ENCODE data around the gene PPL.

The PPL gene

DNA sequence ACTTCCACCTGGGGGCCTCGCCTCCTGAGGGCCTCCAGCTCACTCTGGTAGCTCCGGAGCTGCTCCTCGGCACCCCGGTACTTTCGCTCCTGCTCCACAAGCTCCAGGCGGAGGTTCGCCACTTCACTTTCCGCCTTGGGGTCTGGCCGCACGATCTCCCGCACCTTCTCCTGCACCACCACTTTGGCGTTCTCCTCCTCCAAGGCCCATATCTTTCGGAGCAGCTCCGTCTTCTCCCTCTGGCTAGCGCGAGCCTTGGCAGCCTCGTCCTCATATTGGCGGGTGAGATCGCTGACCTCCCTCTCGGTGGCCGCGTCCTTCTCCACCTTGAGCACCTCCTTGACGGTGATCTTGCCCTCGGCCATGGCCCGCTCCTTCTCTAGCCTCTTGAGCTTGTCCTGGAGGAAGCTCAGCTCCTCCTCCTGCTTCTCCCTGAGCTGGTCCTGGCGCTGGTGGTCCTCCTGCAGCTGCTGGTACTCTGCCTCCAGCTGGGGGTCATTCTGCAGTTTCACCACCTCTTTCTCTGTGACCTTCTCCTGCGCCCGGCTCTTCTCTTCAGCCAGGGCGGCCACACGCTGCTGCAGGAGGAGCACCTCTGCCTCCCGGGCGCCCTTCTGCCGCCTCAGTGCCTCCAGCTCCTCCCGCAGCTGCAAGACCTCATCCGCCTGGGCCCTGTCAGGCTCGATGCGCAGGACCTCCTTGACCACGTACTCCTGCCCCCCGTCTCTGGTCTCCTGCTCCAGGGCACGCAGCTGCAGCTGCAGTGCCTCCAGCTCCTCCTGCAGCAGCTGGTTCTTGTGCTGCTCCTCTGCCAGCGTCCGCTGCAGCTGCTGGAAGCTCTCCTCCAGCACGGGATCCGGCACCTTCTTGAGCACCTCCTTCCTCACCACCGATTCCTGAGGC is 51.7 kb downstream of the PPL start:
- DNase-seq (ENCODE audit: low spot score): no peak

DNA sequence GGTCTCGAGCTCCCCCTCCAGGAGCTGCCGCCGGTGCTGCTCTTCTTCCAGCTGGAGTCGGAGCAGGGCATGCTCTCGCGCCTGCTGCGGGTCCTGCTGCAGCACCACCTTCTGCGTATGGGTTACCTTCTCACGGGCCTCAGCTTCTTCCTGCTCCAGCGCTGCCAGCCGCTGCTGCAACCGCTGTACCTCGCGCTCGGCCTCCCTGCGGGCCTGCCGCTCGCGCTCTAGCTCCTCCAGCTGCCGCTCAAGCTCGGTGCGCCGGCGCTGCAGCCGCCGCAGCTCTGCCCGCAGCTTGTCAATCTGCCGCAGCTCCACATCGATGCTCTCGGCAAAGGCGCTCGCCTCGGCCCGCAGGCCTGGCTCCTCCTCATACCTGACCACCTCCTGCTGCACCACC is 52.7 kb downstream of the PPL start:
- DNase-seq (ENCODE audit: low spot score): no peak

DNA sequence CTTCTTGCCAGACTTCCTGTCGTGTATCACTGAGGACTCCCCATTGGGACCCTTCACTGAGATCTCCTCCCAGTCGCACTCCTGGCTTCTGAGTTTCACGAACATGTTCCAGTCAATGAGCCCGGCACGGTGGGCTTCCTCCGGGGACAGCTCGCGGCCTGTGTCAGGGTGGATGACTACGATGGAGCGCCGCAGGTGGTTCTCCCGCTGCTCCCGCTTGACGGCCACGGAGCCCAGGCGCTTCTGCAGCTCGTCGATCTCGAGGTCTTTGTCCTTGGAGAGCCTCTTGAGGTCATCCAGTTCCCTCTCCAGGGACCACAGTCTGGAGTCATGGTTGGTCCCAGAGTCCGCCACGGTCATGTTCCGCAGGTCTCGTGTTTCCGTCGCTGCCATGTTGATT is 53.4 kb downstream of the PPL start:
- no peak for DNase-seq (ENCODE audit: low spot score)

DNA sequence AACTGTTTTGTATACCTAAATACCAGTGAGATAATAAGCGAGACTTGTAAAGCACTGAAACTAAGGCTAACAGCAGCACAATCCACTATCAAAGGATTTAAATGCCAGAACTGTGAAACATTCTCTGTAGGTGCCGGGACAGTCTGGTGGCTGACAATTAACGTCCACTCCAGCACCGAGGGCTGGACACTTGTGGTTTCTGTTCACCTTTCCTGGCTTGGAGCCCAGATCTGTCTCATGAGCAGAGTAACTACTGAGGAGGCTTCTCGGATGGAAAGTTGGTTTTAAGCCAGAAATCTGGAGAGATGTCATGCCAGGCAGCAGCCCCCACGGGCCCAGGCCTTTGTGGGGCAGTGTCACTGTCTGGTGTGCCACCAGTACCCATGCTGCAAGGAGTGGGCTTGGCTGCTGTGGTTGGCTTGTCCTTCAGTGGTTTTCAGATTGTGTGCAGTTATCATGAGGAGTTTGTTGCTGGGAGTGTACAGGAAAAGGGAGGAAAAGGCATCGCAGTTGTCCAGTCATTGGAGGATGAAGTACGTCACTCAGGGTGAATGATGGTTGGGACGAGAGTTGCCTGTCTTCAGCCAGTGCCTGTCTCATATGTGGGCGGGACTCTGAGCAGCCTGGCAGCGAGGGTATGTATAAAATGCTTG is 54.2 kb downstream of the PPL start:
- peak; percentile 32 for DNase-seq (ENCODE audit: low spot score)

DNA sequence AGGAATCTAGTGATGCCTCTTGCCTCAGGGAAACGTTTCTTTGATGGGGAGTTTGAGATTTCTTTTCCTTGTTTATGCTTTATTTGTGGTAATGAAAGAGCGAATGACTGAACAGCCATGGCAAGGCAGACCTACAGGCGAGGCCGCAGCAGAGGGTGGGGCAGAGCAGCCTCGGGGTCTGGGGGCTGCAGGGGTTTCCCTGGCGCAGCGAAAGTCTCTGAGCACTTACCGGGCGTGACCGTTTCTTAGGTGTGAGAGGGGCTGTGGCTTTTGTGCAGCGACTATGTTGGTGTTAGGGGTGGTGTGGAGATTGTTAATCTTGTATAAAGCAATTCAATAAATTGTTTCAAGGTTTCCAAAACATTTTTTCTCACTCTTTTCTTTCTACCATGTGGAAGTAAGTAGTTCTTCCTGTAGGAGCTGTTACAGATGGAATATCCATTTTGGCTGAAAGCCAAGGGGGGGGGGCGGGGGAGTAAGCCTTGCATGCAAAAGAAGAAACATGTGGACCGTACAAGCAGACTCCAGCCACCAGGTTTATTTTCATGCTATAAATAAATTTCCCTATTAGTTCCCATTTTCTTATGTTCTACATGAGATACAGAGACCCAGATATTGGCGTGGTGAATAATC is 54.8 kb downstream of the PPL start:
- DNase-seq (ENCODE audit: low spot score): peak; percentile 43

DNA sequence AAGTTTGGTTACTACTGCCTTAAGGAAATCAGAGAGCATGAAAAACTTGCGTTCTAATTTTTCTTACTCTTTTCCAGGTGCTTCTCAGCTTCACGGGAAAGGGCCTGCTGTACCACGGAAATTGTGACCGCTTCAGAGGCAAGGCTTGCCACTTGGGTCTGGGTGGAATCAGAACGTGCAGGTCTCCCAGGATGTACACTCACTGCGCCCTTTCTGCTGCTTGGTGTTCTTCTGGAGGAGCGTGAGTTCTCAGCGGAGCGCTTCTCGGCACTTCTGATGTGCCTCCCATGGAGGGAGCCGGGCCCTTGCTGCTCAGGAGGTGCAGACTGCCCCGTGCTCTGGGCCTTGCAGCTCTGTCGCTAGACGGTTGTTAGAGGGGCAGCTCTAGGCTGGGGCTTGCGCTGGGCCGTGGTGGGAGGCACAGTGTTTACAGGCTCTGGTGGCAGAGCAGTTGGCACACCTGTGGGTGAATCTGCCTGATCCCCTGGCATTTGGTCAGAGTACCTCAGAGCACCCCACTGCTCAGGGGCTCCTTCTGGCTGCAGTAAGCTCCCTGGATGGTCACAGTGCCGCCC is 56.9 kb downstream of the PPL start:
- DNase-seq (ENCODE audit: low spot score): no peak

DNA sequence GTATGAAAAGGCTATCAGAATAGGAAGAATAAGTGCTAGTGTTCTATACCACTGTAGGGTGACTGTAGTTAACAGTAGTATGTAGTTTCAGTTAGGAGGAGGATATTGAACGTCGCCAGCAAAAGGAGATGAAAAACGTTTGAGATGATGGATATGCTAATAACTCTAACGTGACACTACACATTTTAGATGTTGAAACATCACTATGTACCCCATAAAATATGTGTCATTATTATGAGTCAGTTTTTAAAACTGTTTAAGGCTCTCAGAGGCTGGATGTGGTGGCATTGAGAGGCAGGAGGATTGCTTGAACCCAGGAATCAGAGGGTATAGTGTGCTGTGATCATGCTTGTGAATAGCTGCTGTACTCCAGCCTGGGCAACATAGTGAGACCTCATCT is 57.9 kb downstream of the PPL start:
- no peak for DNase-seq (ENCODE audit: low spot score)

DNA sequence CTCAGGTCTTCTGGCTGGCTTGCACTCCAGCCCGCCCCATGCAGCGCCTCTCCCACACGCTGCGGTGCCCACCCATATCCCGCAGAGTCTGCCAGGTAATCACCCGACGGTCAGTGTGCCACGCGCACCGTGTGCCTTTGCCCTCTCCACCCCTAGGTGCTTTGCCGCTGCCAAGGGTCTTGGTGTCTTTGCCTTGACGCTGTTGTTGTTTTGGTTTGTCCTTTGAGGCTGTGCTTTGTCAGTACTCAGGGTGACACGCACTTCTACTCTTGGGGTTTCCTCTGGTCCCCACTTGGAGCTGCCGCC is 59.6 kb downstream of the PPL start:
- no peak for DNase-seq (ENCODE audit: low spot score)

DNA sequence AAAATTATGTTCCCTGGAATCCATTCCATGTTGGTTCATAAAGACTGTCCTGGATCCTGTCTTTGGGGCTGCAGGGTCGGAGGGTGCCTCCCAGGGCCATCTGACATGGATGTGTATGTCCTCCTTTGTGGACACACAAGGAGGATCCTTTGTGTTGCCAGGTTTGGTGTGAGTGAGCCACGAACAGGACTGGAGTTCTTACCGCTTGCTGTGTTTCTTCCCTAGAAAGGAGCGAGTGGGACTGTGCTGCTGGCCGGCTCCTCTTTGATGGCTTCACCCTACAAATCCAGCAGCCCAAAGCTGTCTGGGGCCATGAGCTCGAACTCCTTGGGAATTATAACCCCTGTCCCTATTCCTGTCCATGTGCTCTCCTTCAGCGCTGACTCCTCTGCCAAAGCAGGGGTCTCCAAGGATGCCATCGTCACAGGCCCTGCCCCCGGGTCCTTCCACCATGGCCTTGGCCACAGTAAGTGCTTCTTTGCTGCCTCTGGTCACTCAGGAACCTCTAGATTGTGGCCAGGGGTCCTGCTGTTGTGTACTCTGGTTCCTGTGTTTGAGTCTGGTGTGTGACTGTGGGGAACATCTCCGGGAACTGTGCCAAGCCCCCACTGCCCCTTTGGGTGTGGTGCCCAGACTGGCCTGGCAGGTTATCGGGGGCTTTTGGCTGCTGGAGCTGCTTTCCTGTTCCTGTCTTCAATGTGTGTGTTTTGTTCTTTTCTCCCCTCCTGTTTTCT is 60.1 kb downstream of the PPL start:
- no peak for DNase-seq (ENCODE audit: low spot score)

DNA sequence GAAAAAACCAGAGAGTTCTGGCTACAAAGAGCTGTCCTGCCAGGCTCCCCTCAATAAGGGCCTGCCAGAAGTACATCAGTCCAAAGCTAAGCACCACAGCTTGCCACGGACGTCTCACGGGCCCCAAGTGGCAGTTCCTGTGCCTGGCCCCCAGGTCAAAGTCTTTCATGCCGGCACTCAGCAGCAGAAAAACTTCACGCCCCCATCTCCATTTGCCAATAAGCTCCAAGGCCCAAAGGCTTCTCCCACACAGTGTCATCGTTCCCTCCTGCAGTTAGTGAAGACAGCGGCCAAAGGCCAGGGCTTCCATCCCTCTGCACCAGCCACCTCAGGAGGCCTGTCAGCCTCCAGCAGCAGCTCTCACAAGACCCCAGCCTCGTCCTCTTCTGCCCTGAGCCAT is 62.3 kb downstream of the PPL start:
- no peak for DNase-seq (ENCODE audit: low spot score)

DNA sequence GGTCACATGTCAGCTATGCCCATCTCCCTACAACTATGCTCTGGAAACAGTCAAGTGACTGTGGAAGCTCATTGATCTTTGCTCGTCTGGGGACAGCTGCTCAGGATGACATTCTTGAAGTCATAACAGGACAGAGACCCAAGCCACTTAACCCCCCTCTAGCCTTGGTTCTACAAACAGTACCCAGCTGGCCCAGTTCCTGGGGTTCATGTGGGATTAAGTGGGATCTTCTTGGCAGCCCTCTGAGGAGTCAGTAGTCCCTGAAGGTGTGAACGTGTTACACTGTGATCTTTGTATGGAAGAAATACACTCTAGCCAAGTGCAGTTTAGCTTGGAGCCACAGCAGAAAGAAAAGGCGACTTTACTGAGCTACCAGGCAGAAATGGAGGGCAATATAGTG is 63.9 kb downstream of the PPL start:
- DNase-seq (ENCODE audit: low spot score): no peak

DNA sequence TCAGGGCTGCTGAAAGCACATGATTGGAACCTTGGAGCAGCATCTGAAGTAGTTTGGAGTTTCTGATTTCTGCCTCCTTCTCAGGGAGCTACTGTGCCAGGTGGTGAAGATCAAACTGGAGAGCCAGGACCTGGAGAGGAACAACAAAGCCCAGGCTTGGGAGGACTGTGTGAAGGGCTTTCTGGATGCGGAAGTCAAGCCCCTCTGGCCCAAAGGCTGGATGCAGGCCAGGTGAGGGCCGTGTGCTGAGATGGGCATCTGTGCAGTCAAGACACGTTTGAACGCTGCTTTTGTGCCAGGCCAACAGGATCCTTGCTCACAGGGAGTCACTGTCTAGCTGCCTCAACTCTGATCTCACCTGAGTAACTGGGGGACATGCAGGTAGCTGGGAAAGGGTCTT is 65.9 kb downstream of the PPL start:
- no peak for DNase-seq (ENCODE audit: low spot score)

DNA sequence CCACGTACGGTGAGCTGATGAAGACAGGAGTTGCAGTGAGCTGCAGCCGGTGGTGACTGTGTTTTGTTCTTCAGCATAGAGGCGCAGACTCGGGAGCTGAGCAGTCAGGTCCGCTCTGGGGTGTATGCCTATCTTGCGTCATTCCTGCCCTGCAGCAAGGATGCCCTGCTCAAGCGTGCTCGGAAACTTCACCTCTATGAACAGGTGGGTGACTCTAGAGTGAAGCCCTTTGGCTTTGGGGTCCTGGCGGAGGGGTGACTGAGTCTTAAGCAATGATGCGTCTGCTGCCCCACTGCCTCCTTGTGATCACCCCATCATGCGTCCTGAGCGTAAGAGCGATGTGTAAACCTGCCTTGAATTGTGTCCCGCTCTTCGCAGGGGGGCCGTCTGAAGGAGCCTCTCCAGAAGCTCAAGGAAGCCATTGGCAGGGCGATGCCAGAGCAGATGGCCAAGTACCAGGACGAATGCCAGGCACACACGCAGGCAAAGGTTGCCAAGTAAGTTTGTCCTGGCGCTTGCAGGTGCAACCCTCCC is 66.7 kb downstream of the PPL start:
- DNase-seq (ENCODE audit: low spot score): no peak

DNA sequence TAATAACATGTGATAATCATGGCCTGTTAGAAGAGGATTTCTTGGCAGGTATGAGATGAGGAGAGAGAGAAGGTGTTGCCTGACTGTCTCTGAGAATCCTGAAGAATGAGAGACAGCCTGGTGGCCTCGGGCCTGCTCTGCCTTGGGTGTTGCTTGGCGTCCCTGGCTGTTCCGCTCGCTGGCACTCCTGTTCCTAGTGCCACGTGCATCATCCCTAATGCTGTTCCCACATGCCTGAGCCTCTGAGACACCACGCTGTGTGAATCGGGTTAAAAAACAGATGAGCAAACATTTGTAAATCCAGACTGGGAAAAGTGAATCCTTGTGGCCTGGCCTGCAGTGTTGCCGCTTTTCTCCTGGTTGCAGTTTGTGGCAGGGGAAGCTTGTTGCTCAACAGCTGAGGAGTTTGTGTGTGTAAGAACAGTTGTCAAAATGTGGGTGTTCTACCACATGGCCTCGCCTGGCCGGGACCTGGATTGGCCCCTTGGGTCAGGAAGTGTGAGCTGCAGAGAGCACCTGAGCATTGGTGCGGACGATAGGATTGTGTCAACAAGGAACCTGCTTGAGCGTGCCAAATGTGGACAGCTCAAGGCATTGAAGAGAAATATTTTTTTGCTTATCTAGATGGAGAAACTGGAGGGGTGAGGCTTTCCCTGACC is 67.7 kb downstream of the PPL start:
- no peak for DNase-seq (ENCODE audit: low spot score)

DNA sequence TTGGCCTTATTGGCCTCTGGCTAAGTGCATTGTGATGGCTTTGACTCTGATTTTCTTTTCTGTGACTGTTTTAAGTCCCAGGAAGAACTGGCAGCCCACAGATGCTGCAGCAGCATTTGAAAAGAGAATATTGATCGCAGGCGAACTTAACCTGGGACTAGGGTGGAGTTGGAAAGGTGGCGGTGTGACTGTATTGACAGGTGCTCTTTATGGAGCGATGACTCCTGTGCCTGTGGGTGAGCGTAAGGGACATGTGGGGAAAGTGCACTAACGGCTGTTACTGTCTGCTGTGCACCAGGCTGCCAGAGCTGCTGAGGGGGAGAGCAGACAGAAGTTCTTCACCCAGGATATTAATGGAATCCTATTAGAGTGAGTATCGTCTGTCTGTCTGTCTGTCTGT is 68.4 kb downstream of the PPL start:
- no peak for DNase-seq (ENCODE audit: low spot score)

DNA sequence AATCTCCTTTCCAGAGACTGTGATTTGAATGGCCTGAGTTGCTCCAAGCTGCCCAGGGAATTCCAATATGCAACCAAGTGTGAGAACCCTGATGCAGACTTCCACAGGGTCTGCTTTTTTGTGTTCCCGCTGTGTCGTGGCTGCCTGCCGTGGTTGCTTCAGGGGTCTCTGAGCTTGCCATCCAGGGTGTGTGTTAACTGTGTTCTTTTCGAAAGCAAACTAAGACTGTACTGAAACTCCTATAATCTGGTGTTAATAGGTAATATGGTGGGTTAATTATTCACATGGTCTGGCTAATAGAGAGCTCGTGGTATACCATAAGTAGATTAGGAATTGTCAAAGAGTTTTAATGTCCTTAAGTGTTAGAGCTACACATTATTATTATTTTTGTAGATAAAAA is 68.9 kb downstream of the PPL start:
- DNase-seq (ENCODE audit: low spot score): no peak

DNA sequence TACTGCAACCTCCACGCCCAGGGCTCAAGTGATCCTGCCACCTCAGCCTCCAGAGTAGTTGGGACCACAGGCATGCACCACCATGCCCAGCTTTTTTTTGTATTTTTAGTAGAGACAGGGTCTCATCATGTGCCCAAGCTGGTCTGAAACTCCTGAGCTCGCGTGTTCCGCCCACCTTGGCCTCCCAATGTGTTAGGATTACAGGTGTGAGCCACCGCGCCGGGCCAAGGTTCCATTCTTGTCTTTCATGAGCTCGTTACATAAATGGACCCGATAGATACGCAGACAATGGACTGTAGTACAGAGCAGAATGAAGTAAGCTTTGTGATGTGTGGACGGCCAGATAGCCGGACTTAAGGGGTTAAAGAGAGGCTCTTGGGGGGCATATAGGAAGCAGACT is 70.4 kb downstream of the PPL start:
- no peak for DNase-seq (ENCODE audit: low spot score)

DNA sequence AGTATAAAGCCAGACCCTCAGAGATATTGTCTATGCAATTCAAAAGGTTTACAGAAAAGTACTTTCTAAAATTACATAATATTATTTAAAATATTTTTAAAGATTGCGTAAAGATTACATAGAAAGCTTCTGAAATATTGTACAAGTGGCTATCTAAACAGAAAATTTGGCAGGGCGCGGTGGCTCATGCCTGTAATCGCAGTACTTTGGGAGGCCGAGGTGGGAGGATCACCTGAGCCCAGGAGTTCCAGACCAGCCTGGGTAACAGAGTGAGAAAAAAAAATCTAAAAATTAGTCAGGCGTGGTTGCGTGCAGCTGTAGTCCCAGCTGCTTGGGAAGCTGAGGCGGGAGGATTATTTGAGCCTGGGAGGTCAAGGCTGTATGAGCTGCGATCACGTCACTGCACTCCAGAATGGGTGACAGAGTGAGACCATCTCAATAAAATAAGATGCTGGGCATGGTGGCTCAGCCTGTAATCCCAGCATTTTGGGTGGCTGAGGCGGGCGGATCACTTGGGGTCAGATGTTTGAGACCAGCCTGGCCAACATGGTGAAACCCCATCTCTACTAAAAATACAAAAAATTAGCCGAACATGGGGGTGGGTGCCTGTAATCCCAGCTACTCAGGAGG is 71.6 kb downstream of the PPL start:
- no peak for DNase-seq (ENCODE audit: low spot score)

DNA sequence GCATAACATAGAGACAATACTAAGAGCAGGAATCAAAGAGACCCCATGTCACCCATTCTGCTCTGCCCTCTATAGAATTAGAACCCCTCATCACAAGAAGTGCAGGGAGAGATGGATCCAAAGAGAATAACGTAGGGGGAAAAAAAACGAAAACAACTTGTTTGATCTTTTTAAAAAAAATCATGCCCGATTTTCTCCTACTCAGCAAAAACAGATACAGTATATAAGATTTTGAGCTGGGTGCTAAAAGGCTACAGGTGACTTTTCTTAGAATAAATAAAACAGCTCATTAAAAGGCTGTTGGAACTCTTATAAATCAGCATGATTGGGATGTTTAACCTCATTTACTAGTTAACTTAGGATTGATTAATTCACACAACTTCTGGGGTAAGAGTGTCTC is 72.2 kb downstream of the PPL start:
- DNase-seq (ENCODE audit: low spot score): no peak

DNA sequence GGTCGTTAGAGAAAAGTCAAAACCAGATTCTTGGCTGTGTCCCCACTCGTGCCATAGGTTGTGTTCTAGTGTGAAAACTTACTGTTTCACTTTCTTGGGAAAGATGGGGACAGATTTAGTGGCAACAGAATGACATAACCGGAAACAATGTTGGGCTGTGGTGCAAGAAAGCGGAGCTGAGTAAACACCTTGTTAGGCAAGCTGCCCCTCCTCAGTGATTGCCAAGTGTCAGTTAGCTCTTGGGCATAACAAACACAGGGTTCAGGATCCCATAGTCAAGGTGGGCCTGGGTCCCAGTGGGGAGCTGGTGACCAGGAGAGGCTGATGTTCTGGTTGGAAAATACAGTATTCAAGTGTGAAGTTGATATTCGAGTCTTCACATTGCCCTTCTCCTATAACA is 74.3 kb downstream of the PPL start:
- no peak for DNase-seq (ENCODE audit: low spot score)

DNA sequence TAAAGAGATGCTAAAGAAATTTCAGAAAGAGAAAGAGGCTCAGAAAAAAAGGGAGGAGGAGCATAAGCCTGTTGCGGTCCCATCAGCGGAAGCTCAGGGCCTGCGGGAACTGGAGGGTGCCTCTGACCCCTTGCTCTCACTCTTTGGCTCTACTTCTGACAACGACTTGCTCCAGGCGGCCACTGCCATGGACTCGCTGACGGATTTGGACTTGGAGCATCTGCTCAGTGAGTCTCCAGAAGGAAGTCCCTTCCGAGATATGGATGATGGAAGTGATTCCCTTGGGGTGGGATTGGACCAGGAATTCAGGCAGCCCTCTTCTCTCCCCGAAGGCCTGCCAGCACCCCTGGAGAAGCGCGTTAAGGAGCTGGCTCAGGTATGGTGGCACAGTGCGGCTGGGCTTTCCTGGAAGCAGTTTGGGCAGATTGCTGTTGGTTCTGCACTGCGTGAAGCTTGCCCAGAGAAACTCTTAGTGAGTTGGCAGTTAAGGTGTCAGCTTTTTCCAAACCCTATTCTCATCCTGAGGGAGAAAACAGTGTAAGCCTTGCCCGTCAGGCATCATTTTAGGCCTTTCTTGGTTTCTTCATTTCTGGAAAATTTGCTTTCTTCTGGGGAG is 76.1 kb downstream of the PPL start:
- DNase-seq (ENCODE audit: low spot score): no peak

All from AG08395 (cell line).